Kidney epithelial cell (primary cell): ENCODE measurements around the gene MED16. TPM values are rescaled to one million over a fixed set of nuclear protein-coding genes. Genes with fewer than 3 reads are reported as not detected.
A peak's percentile ranks its signal among the peaks of the same experiment; 100 is the strongest.

Source experiments
- DNase-seq: peaks from one replicate; pipeline ENCODE4 v3.0.0-alpha.2; 2010; ENCODE audit warnings: low read depth
- H3K27me3 ChIP-seq: 2 replicates; pipeline ENCODE4 v1.6.0; 2011; ENCODE audit warnings: low read length; ENCODE audit not compliant: control insufficient read depth, insufficient read depth
- H3K36me3 ChIP-seq: 2 replicates; pipeline ENCODE4 v1.5.1; 2011; ENCODE audit warnings: low read length; ENCODE audit not compliant: control insufficient read depth, insufficient read depth
- H3K4me3 ChIP-seq: 2 replicates; pipeline ENCODE4 v1.5.1; 2011; ENCODE audit warnings: low read depth, mild to moderate bottlenecking, control low read depth, low read length
- total RNA-seq: library from RNA; depleted of rRNA; stranded (reverse); fragments of >200 nt; gene quantifications from 2 replicates; pipeline ENCODE4 v1.2.3, GENCODE V29; 2015
- TF ChIP-seq, protein P1 (sequence below): IDR thresholded peaks from 2 replicates; pipeline ENCODE4 v1.5.1; 2011; ENCODE audit warnings: mild to moderate bottlenecking, moderate library complexity, low read length, control low read depth, inconsistent platforms; ENCODE audit not compliant: insufficient read depth, poor library complexity, severe bottlenecking

Gene MED16
- total RNA-seq, 1 donor from 2014 or later: 40.1 TPM

DNA sequence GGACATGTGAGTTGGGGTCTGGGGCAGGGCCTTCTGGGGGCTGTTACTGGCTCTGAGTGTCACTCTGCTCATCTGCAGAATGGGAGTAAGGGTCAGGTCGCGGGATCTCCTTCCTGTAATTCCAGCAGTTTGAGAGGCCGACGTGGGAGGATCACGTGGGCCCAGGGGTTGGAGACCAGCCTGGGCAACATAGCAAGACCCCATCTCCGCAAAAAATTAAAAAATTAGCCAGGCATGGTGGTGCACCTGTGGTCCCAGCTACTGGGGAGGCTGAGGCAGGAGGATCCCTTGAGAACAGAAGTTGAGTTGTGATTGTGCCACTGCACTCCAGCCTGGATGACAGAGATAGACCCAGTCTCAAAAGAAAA is 36.9 kb upstream of the MED16 start:
- Histone ChIP-seq H3K4me3 (no peak overlapping the region), H3K27me3 (no peaks in the 10 kb centered on the region), H3K36me3 (no peaks in the 10 kb centered on the region)
- DNase-seq: no peak
- TF ChIP-seq, protein P1, sequence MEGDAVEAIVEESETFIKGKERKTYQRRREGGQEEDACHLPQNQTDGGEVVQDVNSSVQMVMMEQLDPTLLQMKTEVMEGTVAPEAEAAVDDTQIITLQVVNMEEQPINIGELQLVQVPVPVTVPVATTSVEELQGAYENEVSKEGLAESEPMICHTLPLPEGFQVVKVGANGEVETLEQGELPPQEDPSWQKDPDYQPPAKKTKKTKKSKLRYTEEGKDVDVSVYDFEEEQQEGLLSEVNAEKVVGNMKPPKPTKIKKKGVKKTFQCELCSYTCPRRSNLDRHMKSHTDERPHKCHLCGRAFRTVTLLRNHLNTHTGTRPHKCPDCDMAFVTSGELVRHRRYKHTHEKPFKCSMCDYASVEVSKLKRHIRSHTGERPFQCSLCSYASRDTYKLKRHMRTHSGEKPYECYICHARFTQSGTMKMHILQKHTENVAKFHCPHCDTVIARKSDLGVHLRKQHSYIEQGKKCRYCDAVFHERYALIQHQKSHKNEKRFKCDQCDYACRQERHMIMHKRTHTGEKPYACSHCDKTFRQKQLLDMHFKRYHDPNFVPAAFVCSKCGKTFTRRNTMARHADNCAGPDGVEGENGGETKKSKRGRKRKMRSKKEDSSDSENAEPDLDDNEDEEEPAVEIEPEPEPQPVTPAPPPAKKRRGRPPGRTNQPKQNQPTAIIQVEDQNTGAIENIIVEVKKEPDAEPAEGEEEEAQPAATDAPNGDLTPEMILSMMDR: no peak

DNA sequence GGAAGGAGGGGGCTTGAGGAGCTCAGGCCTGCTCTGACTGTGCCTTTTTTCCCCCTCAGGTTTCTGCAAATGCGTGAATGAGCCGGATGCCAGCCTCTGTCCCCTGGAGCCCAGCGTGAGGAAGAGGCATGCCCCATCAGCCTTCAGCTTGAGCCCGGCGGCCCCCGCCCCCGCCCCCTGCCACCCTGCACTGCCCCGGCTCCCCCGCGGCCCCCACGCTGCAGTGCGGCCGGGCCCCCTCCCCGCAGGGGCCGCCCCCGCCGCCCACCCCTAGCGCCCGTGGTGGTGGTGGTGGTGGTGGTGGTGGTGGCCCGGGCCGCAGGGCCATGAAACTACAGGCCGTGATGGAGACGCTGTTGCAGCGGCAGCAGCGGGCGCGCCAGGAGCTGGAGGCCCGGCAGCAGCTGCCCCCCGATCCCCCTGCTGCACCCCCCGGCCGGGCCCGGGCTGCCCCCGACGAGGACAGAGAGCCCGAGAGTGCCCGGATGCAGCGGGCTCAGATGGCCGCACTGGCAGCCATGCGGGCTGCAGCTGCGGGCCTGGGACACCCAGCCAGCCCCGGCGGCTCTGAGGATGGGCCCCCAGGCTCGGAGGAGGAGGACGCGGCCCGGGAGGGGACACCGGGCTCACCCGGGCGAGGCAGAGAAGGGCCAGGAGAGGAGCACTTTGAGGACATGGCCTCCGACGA is 36.4 kb upstream of the MED16 start:
- TF ChIP-seq, protein P1: no peak

GRCh38 chr19:928471-929202 is 35.6 kb upstream of the MED16 start:
- Histone ChIP-seq H3K4me3 (no peak overlapping the region), H3K36me3 (no peaks in the 10 kb centered on the region), H3K27me3 (no peaks in the 10 kb centered on the region)
- TF ChIP-seq, protein P1: no peak
- no peak for DNase-seq

More for the DNA sequence above, 36.4 kb upstream of the MED16 start:
- Histone ChIP-seq H3K4me3 (no peak overlapping the region), H3K36me3 (no peaks in the 10 kb centered on the region), H3K27me3 (no peaks in the 10 kb centered on the region)
- no peak for DNase-seq

GRCh38 chr19:927780-928401 is 34.9 kb upstream of the MED16 start:
- no peak for DNase-seq
- Histone ChIP-seq H3K36me3 (no peaks in the 10 kb centered on the region), H3K27me3 (no peaks in the 10 kb centered on the region), H3K4me3 (peak overlapping the region; percentile 0)
- TF ChIP-seq, protein P1: no peak

DNA sequence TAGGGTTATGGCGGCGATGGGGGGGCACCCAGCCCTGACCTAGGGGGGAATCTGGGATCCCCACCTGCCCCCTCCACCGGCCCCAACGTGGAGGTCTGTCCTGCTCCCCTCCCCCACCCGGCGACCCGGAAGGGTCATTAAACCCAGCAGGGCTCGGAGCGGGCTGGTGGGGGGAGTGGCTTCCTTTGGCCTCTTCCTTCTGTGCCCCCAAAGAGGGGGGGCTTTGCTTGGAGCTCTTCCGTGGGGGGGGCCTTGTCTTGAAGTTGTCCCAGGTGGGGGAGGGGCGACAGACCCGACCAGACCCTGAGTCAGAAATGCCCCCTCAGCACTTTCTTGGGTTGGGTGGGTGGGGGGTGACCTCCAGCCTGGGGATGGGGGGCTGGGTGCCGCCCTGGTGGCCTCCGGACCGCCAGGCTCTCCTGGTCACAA is 34.4 kb upstream of the MED16 start:
- Histone ChIP-seq H3K4me3 (peak overlapping the region; percentile 96), H3K27me3 (no peaks in the 10 kb centered on the region), H3K36me3 (no peaks in the 10 kb centered on the region)
- DNase-seq: no peak
- TF ChIP-seq, protein P1: no peak
